NCI-H510A (cell line): ENCODE measurements around the gene RAET1G.
"Not testable (repeated sequence)": the region's sequence is repeated elsewhere in the genome, so short reads cannot be mapped to it uniquely, and the experiment has no call there.

Experiments
- DNase-seq: peaks from one replicate; lab custom pipeline; 2025; lab: John Stamatoyannopoulos, UW

The RAET1G gene

DNA sequence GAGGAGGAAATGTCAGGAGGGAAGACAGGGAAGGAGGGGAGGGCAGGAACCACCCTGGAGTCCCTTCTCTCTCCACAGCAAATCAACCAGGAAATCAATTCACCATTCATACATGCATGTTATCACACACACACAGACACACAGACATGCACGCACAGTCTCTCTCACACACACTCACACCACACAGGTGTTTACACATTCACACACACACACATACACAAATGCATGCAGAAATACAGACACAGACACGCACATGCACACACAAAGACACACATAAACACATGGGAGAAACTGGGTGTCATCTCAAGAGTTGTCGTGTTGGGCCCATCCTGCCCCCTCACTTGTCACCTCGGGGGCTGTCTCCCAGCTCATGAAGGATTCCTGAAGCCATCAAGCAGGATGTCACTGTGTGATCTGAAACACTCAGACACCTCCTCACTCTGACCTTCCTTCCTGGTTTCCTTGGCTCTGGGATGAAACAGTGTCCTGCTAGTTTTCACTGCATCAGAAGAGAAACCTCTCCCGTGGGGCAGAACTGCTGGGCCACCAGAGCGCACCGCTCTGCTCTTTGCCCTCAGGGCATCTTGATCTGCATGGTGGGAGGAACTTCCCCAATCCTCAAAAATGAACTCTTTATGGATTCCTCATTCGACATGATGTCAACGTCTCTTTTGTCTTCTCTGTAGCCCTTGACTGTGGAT lies 9.2 kb downstream of the RAET1G start:
- DNase-seq, result no peak

DNA sequence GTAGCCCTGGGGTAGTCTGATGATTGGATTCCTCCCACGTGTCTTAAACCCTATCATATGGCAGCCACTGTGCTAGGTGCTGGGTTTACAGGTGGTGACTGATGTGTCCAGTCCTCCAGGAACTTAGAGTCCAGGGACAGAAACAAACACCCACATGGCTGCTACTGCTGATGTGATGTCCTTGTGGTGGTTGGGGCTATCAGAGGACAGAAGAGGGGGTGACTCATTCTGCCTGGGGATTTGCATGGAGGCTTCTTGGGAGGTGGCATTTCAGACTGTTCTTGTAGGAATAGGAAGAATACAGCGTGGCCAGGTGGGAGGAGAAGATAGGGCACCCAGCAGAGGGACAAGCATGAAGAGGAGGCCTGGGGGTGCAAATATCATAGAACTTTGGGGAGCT lies 9.8 kb downstream of the RAET1G start:
- DNase-seq, result no peak

- DNase-seq, result not testable (repeated sequence)
Observed at GRCh38 chr6:149912680-149913079, 10.2 kb downstream of the RAET1G start.

DNA sequence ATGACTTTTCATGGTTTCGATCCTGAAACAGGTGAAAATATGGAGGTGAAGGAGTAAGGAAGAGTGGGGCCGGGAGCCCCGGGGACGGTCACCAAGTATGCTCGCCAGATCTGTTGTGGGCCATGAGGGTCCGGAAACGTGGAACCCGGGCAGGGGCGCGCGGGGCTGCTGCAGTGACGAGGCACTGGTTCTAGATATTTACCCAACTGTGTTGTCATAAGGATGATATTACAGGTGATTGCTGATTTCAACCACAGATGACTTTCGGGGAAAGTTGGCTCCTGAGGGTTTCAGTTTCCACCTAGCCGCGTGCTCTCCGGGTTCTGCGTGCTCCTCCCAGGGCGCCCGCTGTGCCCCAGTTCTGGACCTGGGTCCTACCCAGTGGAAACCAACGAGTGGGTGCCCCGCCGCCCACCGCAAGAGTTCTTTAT lies 12.2 kb downstream of the RAET1G start:
- DNase-seq, result no peak

GRCh38 chr6:149909701-149910470 lies 13.0 kb downstream of the RAET1G start:
- no peak for DNase-seq

GRCh38 chr6:149908480-149908879 lies 14.4 kb downstream of the RAET1G start:
- not testable (repeated sequence) for DNase-seq

DNA sequence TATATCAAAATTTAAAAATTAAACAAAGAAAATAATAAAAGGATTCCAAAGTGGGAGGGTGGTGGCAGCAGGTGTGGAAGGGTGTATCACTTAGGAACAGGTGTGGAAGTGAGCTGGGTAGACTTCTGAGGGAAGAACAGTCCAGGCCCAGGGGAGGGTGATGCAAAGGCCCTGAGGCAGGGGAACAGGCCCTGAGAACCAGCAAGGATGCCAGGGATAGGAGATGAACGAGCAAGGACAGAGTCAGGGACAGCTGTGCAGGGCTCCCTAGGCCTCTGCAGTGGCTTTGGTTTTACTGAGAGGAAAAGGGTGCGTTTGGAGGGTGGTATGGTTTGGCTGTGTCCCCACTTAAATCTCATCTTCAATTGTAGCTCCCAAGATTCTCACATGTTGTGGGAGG lies 15.6 kb downstream of the RAET1G start:
- no peak for DNase-seq

DNA sequence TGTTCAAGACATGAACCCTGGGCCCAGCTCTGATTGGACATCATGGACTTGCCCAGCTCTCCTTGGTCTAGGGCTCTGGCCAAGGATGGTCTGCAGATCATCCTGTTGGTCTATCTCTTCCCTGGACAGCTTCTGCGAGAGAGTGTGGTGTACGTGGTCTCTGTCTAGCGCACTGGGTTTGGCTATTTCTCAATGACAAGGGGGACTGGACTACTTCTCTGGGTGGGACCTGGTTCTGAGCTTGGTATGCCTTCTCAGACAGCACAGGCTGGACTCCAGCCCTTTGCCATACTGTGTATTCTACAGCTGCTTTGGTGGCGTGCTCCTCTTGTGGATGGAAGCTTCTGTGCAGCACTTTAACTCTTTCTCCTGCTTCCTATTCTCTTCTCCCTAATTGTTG lies 16.5 kb downstream of the RAET1G start:
- no peak for DNase-seq

DNA sequence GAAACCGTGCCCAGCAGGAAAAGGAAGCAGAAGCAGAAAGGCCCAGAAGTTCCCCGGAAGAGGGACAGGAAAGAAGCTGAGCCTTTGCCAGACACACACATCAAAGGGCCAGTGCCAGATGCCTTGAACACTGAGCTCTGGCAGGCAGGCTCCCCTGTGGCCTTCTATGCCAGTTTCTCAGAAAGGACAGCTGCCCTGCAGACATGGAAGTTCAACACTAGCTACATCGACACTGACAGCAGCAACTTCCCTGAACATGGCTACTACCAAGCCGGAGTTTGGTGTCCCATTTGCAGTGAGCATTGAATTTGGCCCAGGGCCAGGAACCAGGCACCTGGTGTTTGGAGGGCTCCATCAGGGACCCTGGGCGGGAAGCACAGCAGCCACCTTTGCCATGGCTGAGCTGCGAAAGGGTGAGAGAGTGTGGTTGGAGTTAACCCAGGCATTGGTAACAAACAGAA lies 17.0 kb downstream of the RAET1G start:
- no peak for DNase-seq

- no peak for DNase-seq
Observed at GRCh38 chr6:149905371-149905910, 17.5 kb downstream of the RAET1G start.

GRCh38 chr6:149904661-149905370 lies 18.1 kb downstream of the RAET1G start:
- no peak for DNase-seq

GRCh38 chr6:149903938-149904611 lies 18.8 kb downstream of the RAET1G start:
- peak; percentile 37 for DNase-seq

DNA sequence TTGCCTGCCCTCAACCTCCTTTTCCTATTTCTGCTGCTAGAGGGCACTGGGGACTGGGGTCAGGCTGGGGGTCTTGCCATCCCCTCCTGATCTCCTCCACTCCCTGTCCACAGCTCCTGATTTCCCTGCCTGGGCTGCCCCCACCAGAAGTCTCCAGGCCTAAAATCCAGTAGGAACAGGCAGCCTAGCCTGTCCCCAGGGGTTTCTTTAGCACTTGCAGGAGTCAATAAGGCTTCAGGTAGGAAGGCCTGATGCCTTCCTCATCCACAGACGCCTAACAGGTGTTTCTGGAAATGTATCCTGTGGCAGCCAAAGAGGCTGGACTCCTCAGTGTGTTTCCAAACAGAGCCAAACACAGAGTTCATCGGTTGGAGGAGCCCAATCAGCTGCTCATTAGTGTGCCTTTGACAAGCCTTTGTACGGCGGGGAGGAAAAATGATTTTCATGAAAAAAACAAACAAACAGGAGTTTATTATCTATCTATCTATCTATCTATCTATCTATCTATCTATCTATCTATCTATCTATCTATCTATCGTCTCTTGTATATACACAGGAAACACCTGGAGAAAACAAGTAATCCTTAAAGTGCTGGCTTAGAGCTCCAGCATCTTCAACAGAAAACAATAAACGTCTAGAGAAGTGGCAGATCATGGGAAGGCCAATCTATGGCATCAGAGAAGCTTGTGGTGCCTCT lies 21.3 kb downstream of the RAET1G start:
- DNase-seq, result no peak

DNA sequence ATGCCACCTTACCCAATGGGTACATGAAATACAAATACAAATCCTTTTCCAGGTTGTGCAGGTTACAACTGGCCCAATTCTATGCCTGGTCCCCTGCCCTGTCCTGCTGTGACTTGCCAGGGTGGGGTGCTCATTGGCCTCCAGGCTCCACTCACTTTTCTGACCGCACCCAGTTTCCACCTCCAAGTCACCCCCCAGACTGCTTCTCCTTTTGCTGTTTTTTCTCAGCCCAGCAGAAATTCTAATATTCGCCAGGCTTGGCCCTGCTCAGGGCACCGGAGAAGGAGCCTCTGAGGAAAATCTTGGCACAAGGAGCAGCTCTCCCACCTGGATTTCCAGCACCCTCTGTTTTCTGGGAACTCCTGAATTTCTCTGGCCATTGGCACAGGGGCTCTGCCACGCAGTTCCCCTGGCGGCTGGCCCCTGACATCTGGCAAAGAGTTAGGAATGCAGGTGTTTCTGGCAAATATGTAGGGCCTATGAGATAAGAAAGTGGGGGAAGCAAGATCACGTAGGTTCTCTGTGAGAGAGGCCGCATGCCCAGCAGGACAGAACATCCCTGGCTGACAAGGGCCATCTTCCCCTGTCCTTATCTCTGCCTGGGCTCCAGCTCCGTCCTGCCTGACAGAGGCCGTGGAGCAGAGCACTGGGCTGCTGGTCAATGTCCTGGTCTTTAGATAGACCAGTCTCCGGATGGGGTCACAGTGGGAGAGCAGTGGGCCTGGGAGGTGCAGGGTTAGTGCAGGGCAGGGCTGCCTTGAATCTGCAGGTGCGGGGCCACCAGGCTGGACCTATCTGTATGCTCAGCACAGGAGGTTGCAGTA lies 22.1 kb downstream of the RAET1G start:
- no peak for DNase-seq

- no peak for DNase-seq
Observed at GRCh38 chr6:149899926-149900619, 22.8 kb downstream of the RAET1G start.

DNA sequence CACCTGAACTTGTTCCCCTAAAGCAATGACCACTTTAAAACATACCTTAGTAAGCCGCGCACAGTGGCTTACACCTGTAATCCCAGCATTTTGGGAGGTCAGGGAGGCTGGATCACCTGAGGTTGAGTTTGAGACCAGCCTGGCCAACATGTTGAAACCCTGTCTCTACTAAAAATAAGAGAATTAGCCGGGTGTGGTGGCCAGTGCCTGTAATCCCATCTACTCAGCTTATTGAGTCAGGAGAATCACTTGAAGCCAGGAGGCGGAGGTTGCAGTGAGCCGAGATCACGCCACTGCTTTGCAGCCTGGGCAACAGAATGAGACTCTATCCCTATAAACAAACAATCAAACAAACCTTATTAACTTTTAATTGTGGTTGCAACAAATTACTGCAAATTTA lies 23.4 kb downstream of the RAET1G start:
- DNase-seq, result no peak

GRCh38 chr6:149898966-149899365 lies 24.0 kb downstream of the RAET1G start:
- no peak for DNase-seq

GRCh38 chr6:149897855-149898744 lies 24.8 kb downstream of the RAET1G start, which contains the start of gene RAET1E:
RAET1E (minus strand) TSS chr6:149898113; CDS start chr6:149890901, 7,212 bp downstream.
- no peak for DNase-seq
